GM12891 (cell line): ENCODE measurements around the gene SLC16A3.

ENCODE experiments used
- DNase-seq: peaks from one replicate; pipeline ENCODE4 v3.0.0; 2011; ENCODE audit warnings: low spot score; ENCODE audit not compliant: insufficient read length
- FAIRE-seq: peaks from 2 replicates; lab custom pipeline; 2011; peaks lifted over from hg19 to GRCh38; lab: Jason Lieb, UNC
- PAX5 ChIP-seq: IDR thresholded peaks from 2 replicates; pipeline ENCODE4 v1.6.1; 2011; ENCODE audit warnings: low read length, moderate library complexity, mild to moderate bottlenecking; ENCODE audit not compliant: insufficient read depth, severe bottlenecking
- POLR2A ChIP-seq: IDR thresholded peaks from 2 replicates; pipeline ENCODE4 v1.6.1; 2011; ENCODE audit warnings: low read depth, low read length, control low read depth
- POLR2AphosphoS5 ChIP-seq: IDR thresholded peaks from 2 replicates; pipeline ENCODE4 v1.6.1; 2011; ENCODE audit warnings: low read depth, low read length, control low read depth
- POU2F2 ChIP-seq: IDR thresholded peaks from 2 replicates; pipeline ENCODE4 v1.6.1; 2011; ENCODE audit warnings: low read depth, mild to moderate bottlenecking, control low read depth, low read length, moderate library complexity
- SPI1 ChIP-seq: IDR thresholded peaks from 2 replicates; pipeline ENCODE4 v1.6.1; 2011; ENCODE audit warnings: low read depth, low read length, control low read depth
- TAF1 ChIP-seq: IDR thresholded peaks from 2 replicates; pipeline ENCODE4 v1.6.1; 2011; ENCODE audit warnings: low read depth, low read length, control low read depth

The SLC16A3 gene

DNA sequence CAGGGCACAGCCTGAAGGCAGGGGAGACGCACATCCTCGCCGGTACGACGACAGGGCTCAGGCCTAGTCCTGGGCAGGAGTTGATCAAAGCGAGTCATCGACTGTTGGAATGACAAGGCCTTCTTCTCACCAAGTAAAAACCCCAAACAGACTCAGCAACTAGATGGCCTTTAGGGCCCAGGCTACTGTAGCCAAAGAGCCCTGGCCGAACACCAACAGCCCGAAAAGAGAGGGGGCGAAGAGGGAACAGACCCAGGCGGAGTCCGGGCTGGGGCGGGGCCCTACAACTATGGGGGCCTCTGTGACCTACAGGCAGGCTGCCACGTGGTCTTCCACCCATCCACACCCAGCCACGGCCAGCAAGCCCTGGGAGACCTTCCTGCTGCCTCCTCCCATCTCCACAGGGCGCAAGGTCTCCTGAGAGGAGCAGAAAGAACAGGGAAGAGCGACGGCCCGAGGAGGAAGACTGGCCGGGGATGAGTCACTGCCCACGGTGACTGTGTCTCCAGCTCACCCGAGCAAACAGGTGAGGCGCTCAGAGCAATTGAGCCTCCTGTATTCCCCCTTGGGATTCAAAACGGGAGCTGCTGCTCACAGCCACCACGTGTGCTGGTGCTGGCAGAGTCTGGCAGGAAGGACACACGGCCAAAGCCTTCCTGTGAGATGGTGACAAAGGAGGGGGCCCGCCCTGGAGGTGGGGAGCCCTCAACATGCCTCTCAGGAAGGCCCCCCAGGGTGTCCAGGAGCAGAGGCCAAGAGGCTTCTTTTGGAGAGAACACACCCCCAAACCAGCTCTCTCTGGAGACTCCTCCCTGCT is 17.7 kb downstream of the SLC16A3 start:
- FAIRE-seq (no peak), DNase-seq (no peak)
- TF ChIP-seq TAF1 = no peak
- peak; percentile 19 for TF ChIP-seq POLR2AphosphoS5
- TF ChIP-seq PAX5 = no peak
- TF ChIP-seq POLR2A = peak; percentile 47
- no peak for TF ChIP-seq SPI1
- 0 out of 2 replicates have a peak, but pooled peaks have one; percentile 5 for TF ChIP-seq POU2F2

GRCh38 chr17:82247182-82247823 is 18.5 kb downstream of the SLC16A3 start:
- TF ChIP-seq PAX5 = no peak
- no peak for TF ChIP-seq TAF1
- TF ChIP-seq SPI1 = no peak
- TF ChIP-seq POLR2AphosphoS5 = peak; percentile 59
- 0 out of 2 replicates have a peak, but pooled peaks have one; percentile 46 for TF ChIP-seq POU2F2
- peak; percentile 42 for TF ChIP-seq POLR2A
- no peak for DNase-seq
- FAIRE-seq = no peak

- DNase-seq (no peak), FAIRE-seq (no peak)
- TF ChIP-seq POU2F2 (no peak), POLR2AphosphoS5 (peak; percentile 22; the same call in 1 of the 2 replicates)
Observed at GRCh38 chr17:82247856-82248671, 19.2 kb downstream of the SLC16A3 start.

DNA sequence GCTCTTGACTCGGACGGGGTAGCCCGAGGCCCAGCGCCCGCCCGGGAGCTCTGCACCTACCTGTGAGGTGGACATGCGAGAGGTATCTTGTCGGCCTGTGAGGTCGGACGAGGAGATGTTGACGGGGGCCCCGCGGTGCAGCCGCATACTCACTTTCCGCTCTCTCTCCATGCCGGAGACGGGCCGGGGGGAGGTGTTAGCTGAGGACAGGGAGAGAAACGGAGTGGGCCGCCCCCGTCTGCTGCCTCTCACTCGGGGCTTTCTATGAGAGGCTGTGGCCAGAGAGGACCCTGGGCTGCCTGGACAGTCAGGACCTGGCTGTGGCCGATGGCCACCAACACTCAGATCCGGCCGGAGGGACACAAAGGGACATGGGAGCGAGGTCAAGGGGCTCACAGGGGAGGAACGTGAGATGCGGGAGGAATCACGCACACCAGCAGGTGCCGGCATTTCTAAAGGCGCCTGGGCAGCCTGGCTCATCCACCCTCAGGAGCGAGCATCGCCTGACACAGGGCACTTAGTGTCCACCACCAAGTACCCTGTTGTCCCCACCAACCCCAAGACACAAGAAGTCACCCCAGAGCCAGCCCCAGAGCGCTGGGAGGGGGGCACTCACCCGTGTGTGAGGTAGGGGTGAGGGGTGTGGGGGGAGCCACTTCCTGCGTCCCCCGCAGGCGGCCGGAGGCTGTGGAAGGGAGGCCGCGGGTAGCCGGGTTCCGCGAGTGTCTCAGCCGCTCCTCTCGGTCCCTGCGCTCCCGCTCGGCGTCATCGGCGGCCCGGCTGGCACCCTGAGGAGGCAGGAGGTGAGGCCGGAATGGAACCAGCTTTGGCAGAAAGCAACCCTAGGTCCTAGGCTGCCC is 20.2 kb downstream of the SLC16A3 start:
- DNase-seq (no peak), FAIRE-seq (no peak)
- TF ChIP-seq POLR2A = peak; percentile 38; the same call in 1 of the 2 replicates
- no peak for TF ChIP-seq TAF1
- TF ChIP-seq POU2F2 = no peak; the same call in 1 of the 2 replicates
- peak; percentile 58 for TF ChIP-seq POLR2AphosphoS5
- TF ChIP-seq SPI1 = no peak
- no peak for TF ChIP-seq PAX5

DNA sequence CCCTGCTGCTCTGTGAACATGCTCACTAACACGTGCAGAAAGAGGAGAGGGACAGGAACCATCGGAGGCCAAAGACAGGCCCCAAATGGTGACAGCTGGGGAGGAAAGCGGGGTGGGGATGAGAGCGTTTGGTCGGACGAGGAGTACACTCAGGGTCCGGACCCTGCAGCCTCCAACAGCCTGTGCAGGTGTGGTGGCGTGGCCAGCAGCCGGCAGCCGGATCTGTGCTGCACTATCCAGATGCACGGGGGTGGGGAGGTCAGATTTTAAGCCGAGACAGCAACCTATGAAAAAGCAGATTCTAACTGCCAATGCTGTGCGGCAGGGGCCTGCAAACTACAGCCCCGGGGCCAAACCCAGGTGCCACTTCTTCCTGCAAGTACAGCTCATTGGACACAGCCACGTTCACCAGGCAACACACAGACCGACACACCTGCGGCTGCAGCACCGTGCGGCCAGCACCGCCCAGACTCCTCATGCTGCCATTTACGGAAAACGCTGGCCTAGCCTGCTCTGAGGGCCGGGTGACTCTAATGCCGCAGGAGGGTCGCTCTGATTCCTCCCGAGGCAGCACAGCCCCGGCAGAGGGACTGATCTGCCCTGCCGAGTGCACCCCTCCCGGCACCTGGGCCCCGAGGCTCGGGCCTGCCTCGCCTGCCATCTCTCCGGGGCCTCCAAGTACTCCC is 21.2 kb downstream of the SLC16A3 start:
- TF ChIP-seq POU2F2 = no peak
- TF ChIP-seq POLR2AphosphoS5 = peak; percentile 55
- TF ChIP-seq POLR2A = peak; percentile 59
- FAIRE-seq (no peak), DNase-seq (no peak)

DNA sequence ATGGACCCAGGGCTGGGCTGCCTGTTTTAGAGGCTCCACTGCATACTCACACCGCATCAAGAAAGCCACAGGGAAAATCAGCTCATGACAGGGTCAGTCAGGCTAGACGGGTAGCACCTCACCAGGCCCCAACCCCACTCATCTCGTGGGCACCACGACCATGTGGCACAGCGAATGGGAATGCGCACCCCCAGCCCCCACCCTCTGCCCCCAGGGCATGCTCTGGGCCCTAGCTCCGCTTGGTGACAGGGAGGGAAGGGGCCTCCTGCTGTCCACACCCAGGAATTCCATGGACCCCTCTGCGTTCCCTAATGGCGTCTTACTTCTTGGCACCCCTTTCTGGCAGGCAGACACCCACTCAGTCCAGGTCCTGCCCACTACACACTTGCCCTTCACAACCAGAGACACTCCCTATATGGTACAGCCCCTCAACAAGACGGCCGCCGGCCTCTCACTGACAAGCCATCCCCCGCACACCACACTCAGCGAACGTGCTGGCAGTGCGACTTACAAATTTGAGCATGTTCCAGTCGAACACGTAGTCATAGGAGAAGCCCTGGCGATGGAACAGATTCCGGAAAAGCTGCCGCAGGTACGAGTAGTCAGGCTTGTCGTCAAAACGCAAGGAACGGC is 22.1 kb downstream of the SLC16A3 start:
- no peak for DNase-seq
- TF ChIP-seq POLR2A = peak; percentile 72
- TF ChIP-seq TAF1 = no peak
- peak; percentile 67; the same call in 1 of the 2 replicates for TF ChIP-seq POU2F2
- peak; percentile 70 for TF ChIP-seq POLR2AphosphoS5
- no peak for TF ChIP-seq SPI1
- TF ChIP-seq PAX5 = no peak
- FAIRE-seq = no peak

DNA sequence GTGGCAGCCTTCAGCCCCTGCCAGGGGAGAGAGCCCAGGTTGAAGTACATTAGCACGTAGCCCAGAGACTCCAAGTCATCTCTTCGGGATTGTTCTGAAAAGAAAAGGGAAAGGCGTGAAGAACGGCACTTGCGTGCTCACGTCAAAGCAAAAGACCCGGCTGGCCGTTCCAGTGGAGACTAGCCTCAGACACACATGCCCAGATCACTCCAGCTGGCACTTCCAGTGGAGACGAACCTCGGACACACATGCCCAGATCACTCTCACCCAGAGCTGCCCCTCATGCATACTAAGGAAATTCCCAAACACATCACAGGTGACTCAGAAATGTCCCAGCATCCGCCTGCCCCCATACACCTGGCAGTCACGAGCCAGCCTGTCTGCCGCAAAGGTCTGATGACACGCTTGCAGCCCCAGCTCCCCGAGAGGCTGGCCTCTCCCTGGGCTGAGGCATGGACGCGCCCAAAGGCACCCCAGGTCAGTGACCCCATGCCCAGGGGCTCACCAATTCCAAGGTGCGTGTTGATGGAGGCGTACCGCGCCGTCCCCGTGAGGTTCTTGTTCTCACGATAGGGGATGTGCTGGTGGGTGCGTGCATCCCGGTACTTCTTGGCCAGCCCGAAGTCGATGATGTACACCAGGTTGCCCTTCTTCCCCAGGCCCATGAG is 23.8 kb downstream of the SLC16A3 start:
- no peak for FAIRE-seq

More for the DNA sequence above, 23.8 kb downstream of the SLC16A3 start:
- TF ChIP-seq PAX5 (no peak), POLR2AphosphoS5 (peak; percentile 73), POU2F2 (peak; percentile 40; the same call in 1 of the 2 replicates), SPI1 (no peak), POLR2A (peak; percentile 51; the same call in 1 of the 2 replicates), TAF1 (no peak)
- no peak for DNase-seq
